ENCODE data around the gene PALD1. TPM values are rescaled to one million over a fixed set of nuclear protein-coding genes. Genes with fewer than 3 reads are reported as not detected.

PALD1 gene
- total and polyA plus RNA-seq, 2 of the 4 experiments (the other 2 are of a cell fraction), result 0.12 to 0.18 TPM

DNA sequence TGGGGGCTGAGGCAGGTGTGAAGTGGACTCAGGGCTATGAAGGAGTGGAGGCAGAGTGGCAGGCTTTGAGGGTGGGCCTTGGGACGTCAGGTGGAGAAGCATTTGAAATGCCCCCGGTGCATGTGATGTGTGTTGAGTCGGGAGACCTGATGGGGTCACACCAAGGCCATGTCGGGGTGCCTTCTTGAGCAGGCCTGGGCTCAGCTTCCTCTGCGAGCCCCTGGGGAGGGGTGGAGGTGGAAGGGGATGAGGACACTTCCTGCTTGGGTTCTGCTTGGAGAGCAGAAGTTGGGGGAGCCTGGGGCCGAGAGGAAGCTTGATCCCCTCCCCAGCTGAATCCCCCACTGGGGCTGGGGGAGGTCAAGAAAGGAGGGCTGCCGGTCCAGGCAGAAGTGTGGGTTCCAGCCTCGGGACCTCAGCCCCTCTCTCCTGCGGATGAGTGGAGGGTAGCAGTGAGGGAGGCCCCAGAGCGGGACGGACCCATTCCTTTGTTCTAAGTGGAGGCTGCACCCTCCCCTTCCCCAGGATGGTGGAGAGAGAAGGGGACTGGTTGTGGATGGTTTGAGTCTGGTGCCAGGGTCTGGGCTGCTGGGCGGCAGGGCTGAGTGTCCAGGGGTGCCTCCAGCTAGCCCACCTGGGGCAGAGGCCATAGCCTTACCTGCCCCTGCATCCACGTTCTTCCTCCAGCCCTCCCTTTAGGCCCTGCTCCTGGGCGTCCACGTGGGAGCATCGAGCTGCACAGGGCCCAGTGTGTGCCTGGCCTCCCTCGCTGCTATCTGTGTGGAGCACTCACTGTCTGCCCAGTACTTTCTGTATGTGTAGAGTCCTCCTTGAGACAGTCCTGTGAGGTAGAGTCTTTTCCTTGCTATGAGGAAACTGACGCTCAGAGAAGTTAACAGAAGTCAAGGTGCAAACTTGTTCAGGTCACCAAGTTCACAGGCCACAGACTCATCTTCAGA lies 87.3 kb downstream of the PALD1 start:
- Histone ChIP-seq H3K56ac (ENCODE audit: extremely low read depth, insufficient read depth, low read length) (no peak overlapping the region), H3K4ac (ENCODE audit: low read depth, low read length) (no peak overlapping the region), H4K20me1 (ENCODE audit: insufficient read depth, low read length) (no peaks in the 10 kb centered on the region), H3K14ac (replicated peaks; ENCODE audit: low read depth, low read length) (no peak overlapping the region), H3K18ac (ENCODE audit: low read depth, low read length) (no peak overlapping the region), H3K9me3 (ENCODE audit: control insufficient read depth, insufficient read depth, low read length) (no peaks in the 10 kb centered on the region), H2AK5ac (ENCODE audit: low read depth, low read length) (no peak overlapping the region), H3K27me3 (ENCODE audit: control insufficient read depth, insufficient read depth, low read length) (peaks cover 23% of the 10 kb centered on the region), H2BK15ac (ENCODE audit: low read depth, low read length) (no peak overlapping the region), H3K4me3 (ENCODE audit: insufficient read depth, low read depth, low read length) (no peak overlapping the region), H2AK9ac (replicated peaks; ENCODE audit: low read depth, low read length, poor library complexity) (no peak overlapping the region), H3K27ac (ENCODE audit: insufficient read depth, low read length) (no peak overlapping the region), H3K9me1 (ENCODE audit: insufficient read depth, low read length) (no peaks in the 10 kb centered on the region), H3K23ac (ENCODE audit: low read depth, low read length) (no peak overlapping the region), H3K9ac (ENCODE audit: low read depth, low read length) (no peak overlapping the region), H4K5ac (ENCODE audit: low read depth, low read length) (no peak overlapping the region), H4K8ac (ENCODE audit: low read depth in 2 of 2, low read length in 2 of 2) (no peak overlapping the region), H3K36me3 (ENCODE audit: control insufficient read depth, insufficient read depth, low read length) (no peaks in the 10 kb centered on the region), H2AFZ (replicated peaks; ENCODE audit: low read length, poor library complexity) (no peak overlapping the region), H3K79me1 (ENCODE audit: low read depth in 1 of 2, low read length in 2 of 2) (no peaks in the 10 kb centered on the region), H4K91ac (ENCODE audit: insufficient read depth, low read depth, low read length) (no peak overlapping the region), H3K4me1 (ENCODE audit: control insufficient read depth, insufficient read depth, low read length) (no peaks in the 10 kb centered on the region), H2BK20ac (ENCODE audit: low read depth, low read length) (no peak overlapping the region), H3K4me2 (ENCODE audit: low read depth, low read length) (no peak overlapping the region), H2BK120ac (ENCODE audit: low read depth, low read length) (no peak overlapping the region), H2BK5ac (ENCODE audit: low read depth, low read length, poor library complexity, severe bottlenecking) (no peak overlapping the region)
- dilution Hi-C loops (cut with HindIII; ENCODE audit: low sequenced_read_pairs, unreplicated experiment) (no loop called here), intact Hi-C loops (cut with micrococcal nuclease) (no loop called here), in situ Hi-C loops (cut with MboI; ENCODE audit: low sequenced_read_pairs) (no loop called here)
- no TSS peak for BruUV-seq (replicated peaks)
- no peak for DNase-seq
- ChIA-PET CTCF (no interaction called here), POLR2A (ENCODE audit: unreplicated experiment) (no interaction called here)
- TF ChIP-seq RAD21 (IDR thresholded peaks at IDR 0.05; ENCODE audit: low read length), result no peak
- TF ChIP-seq BHLHE40 (IDR thresholded peaks at IDR 0.05; ENCODE audit: low read depth, low read length), result no peak
- TF ChIP-seq ELK1 (IDR thresholded peaks at IDR 0.05; ENCODE audit: borderline replicate concordance, low read depth, low read length), result no peak
- no peak for TF ChIP-seq POLR2A (IDR thresholded peaks at IDR 0.05; ENCODE audit: low read depth, low read length)
- TF ChIP-seq MAZ (IDR thresholded peaks at IDR 0.05; ENCODE audit: borderline replicate concordance, low read depth, low read length), result no peak
- no peak for TF ChIP-seq SMC3 (IDR thresholded peaks at IDR 0.05; ENCODE audit: low read depth, low read length)
- no peak for TF ChIP-seq CHD1 (IDR thresholded peaks at IDR 0.05; ENCODE audit: low read depth, low read length)
- no peak for TF ChIP-seq RCOR1 (IDR thresholded peaks at IDR 0.05; ENCODE audit: insufficient replicate concordance, low read length)
- no peak for TF ChIP-seq NFE2L2 (IDR thresholded peaks at IDR 0.05; ENCODE audit: low read depth, low read length)
- 83% methylated on average over 2 of the region's 18 CpGs; no CpG with 5 or more reads in 1 of the 2 experiments for WGBS, 2 experiments (ENCODE audit: extremely low coverage in 2 of 2, insufficient read length in 1 of 2)
- no peak for ATAC-seq (ENCODE audit: low read depth)

Measured in IMR-90 (cell line).